B cell (primary cell): ENCODE results near the gene CYP27A1. TPM values are rescaled to one million over a fixed set of nuclear protein-coding genes. Genes with fewer than 3 reads are reported as not detected.

ENCODE experiments used
- ATAC-seq: fragments of 200-7000 bp; cut with Tn5 transposase; one replicate; pipeline ENCODE4 v1.10.0; 2021; ENCODE audit warnings: low read depth, mild to moderate bottlenecking, moderate number of reproducible peaks, moderate library complexity
- CTCF ChIA-PET: fragments of 350-600 bp; sonication (Branson Sonifier 250); formaldehyde crosslinking; loops from one replicate; lab custom pipeline; 2021; ENCODE audit warnings: antibody characterized with exemption, inconsistent platforms; lab: Charles Lee
- POLR2A ChIA-PET: fragments of 350-600 bp; sonication (Branson Sonifier 250); formaldehyde crosslinking; loops from one replicate; lab custom pipeline; 2021; ENCODE audit warnings: antibody characterized with exemption; lab: Charles Lee
- DNase-seq: peaks from one replicate; pipeline ENCODE4 v3.0.0; 2013
- H2AFZ ChIP-seq: 2 replicates; pipeline ENCODE4 v1.6.1; 2012; ENCODE audit warnings: mild to moderate bottlenecking, low read depth, low read length; ENCODE audit not compliant: insufficient read depth, poor library complexity, severe bottlenecking
- H3K27ac ChIP-seq, 2 donors: 1 replicate in 1 of 2; 2 replicates in 1 of 2; pipeline ENCODE4 v1.5.1; 2012 to 2013; ENCODE audit warnings: low read length in 2 of 2, mild to moderate bottlenecking in 2 of 2, moderate library complexity in 1 of 2
- H3K27me3 ChIP-seq, 4 experiments: fragments of 200-600 bp in 1 of 4; sonication (generic) in 1 of 4; replicated peaks in 1 of 4; 1 replicate in 2 of 4; 2 replicates in 2 of 4; pipeline versions ENCODE4 v1.6.1 to v1.7.0; 2013 to 2016; ENCODE audit warnings: low read length in 3 of 4, mild to moderate bottlenecking in 2 of 4, mixed read lengths in 1 of 4, moderate library complexity in 1 of 4; ENCODE audit not compliant: insufficient read depth in 4 of 4, control insufficient read depth in 3 of 4; ENCODE audit errors: control extremely low read depth in 1 of 4
- H3K36me3 ChIP-seq, 2 experiments: replicated peaks in 1 of 2; 1 replicate in 1 of 2; 2 replicates in 1 of 2; pipeline versions ENCODE4 v1.6.1 to v1.7.1; 2013; ENCODE audit warnings: low read length in 1 of 2; ENCODE audit not compliant: insufficient read depth in 2 of 2, control insufficient read depth in 1 of 2; ENCODE audit errors: control extremely low read depth in 1 of 2, extremely low read depth in 1 of 2
- H3K4me1 ChIP-seq, 2 donors: fragments of 200-600 bp in 1 of 2; sonication (generic) in 1 of 2; 1 replicate in 1 of 2; 2 replicates in 1 of 2; pipeline versions ENCODE4 v1.5.1 to v1.6.1; 2013 to 2017; ENCODE audit warnings: low read length in 2 of 2; ENCODE audit not compliant: control insufficient read depth in 2 of 2, insufficient read depth in 2 of 2
- H3K4me2 ChIP-seq: replicated peaks from 2 replicates; pipeline ENCODE3; 2012; ENCODE audit warnings: mild to moderate bottlenecking, low read depth, low read length; ENCODE audit not compliant: poor library complexity, severe bottlenecking
- H3K4me3 ChIP-seq, 5 experiments: fragments of 200-600 bp in 1 of 5; sonication (generic) in 1 of 5; 1 replicate in 3 of 5; 2 replicates in 2 of 5; pipeline versions ENCODE4 v1.5.1 to v1.7.0; 2011 to 2016; ENCODE audit warnings: low read length in 4 of 5, mild to moderate bottlenecking in 4 of 5, low read depth in 2 of 5, control low read depth in 1 of 5, moderate library complexity in 1 of 5; ENCODE audit not compliant: insufficient read depth in 1 of 5; ENCODE audit errors: control extremely low read depth in 1 of 5, extremely low read depth in 1 of 5
- H3K79me2 ChIP-seq: fragments of 200-600 bp; sonication (generic); one replicate; pipeline ENCODE4 v1.6.0; 2016; ENCODE audit warnings: low read length; ENCODE audit not compliant: control insufficient read depth, insufficient read depth
- H3K9ac ChIP-seq: fragments of 200-600 bp; sonication (generic); 2 replicates; pipeline ENCODE4 v1.6.1; 2017; ENCODE audit warnings: mild to moderate bottlenecking, low read length, moderate library complexity
- H3K9me3 ChIP-seq, 3 donors: one replicate each; pipeline versions ENCODE4 v1.6.1 to v1.7.1; 2013; ENCODE audit warnings: low read length in 2 of 3; ENCODE audit not compliant: control insufficient read depth in 2 of 3, insufficient read depth in 1 of 3; ENCODE audit errors: control extremely low read depth in 1 of 3
- H4K20me1 ChIP-seq: 2 replicates; pipeline ENCODE4 v1.6.0; 2012; ENCODE audit warnings: mild to moderate bottlenecking, low read length; ENCODE audit not compliant: insufficient read depth, control insufficient read depth, poor library complexity, severe bottlenecking
- H3K27ac Mint-ChIP-seq: one replicate; pipeline ENCODE4 v1.8.0; 2021; ENCODE audit warnings: mixed read lengths
- H3K27me3 Mint-ChIP-seq: one replicate; pipeline ENCODE4 v1.8.0; 2021; ENCODE audit warnings: mixed read lengths
- H3K4me1 Mint-ChIP-seq: one replicate; pipeline ENCODE4 v1.8.0; 2021; ENCODE audit warnings: mixed read lengths
- H3K4me3 Mint-ChIP-seq: one replicate; pipeline ENCODE4 v1.8.0; 2021; ENCODE audit warnings: mixed read lengths
- H3K9me3 Mint-ChIP-seq: one replicate; pipeline ENCODE4 v1.8.0; 2022; ENCODE audit warnings: mixed read lengths; ENCODE audit not compliant: insufficient read depth
- CTCF ChIP-seq: fragments of 200-600 bp; IDR thresholded peaks from one replicate; pipeline ENCODE4 v1.8.0; 2022; ENCODE audit warnings: antibody characterized with exemption, mild to moderate bottlenecking
- EZH2 ChIP-seq: IDR thresholded peaks from 2 replicates; pipeline ENCODE4 v1.6.1; 2012; ENCODE audit warnings: borderline replicate concordance, low read depth, mild to moderate bottlenecking, moderate library complexity, low read length; ENCODE audit not compliant: insufficient read depth, poor library complexity, severe bottlenecking
- WGBS: methylation state at CpG from one replicate; pipeline ENCODE4 v1.1.5; 2013; ENCODE audit warnings: missing lambda C conversion rate; ENCODE audit not compliant: insufficient coverage; 5-methylcytosine and 5-hydroxymethylcytosine counted together
- intact Hi-C: fragments of 100-400 bp; cut with micrococcal nuclease; formaldehyde crosslinking; loops from one replicate; pipeline ENCODE4 v1.10.0; 2022
- polyA plus RNA-seq: library from polyadenylated mRNA; depleted of rRNA; stranded (reverse); fragments of >200 nt; gene quantifications from 2 replicates; pipeline ENCODE4 v1.2.3, GENCODE V29; 2012
- total RNA-seq, 2 donors: library from RNA; stranded (reverse); fragments of 120-200 nt in 1 of 2; gene quantifications; 1 replicate in 1 of 2; 2 replicates in 1 of 2; pipeline versions ENCODE4 v1.2.3 to v1.2.4, GENCODE V29; 2013 to 2022

Gene CYP27A1
- total and polyA plus RNA-seq, 2 donors (not counting 1 experiment from before 2014, with no cell fraction given) = 0.39 to 1.1 TPM

GRCh38 chr2:218733171-218734021, 48.6 kb upstream of the CYP27A1 start:
- H3K9me3 Mint-ChIP-seq = no peaks in the 10 kb centered on the region
- no peak overlapping the region for H2AFZ ChIP-seq
- intact Hi-C loops = no loop called here
- ChIA-PET CTCF (no interaction called here), POLR2A (no interaction called here)
- H3K9me3 ChIP-seq = no peaks in the 10 kb centered on the region
- no peak overlapping the region for H3K4me3 Mint-ChIP-seq
- peaks cover 13% of the 10 kb centered on the region for H3K4me1 Mint-ChIP-seq
- no peak overlapping the region for H3K4me2 ChIP-seq
- H3K27ac Mint-ChIP-seq = no peak overlapping the region
- TF ChIP-seq CTCF (no peak), EZH2 (no peak)
- H3K27me3 ChIP-seq = no peaks in the 10 kb centered on the region
- peaks cover 4 to 15% of the 10 kb centered on the region in 2 experiments for H3K36me3 ChIP-seq
- H3K27me3 Mint-ChIP-seq = no peaks in the 10 kb centered on the region
- WGBS = 86% methylated on average over 1 of the region's 6 CpGs
- ATAC-seq = no peak
- peaks cover 4 to 6% of the 10 kb centered on the region in 2 donors for H3K4me1 ChIP-seq
- H3K9ac ChIP-seq = no peak overlapping the region
- DNase-seq = no peak
- H3K79me2 ChIP-seq = peaks cover 18% of the 10 kb centered on the region
- peaks cover 5% of the 10 kb centered on the region for H4K20me1 ChIP-seq
- H3K4me3 ChIP-seq = no peak overlapping the region
- H3K27ac ChIP-seq = no peak overlapping the region

GRCh38 chr2:218734190-218734975, 47.6 kb upstream of the CYP27A1 start:
- no peaks in the 10 kb centered on the region for H3K9me3 ChIP-seq
- Mint-ChIP-seq H3K4me3 (no peak overlapping the region), H3K27me3 (no peaks in the 10 kb centered on the region), H3K9me3 (no peaks in the 10 kb centered on the region), H3K27ac (peak overlapping the region; percentile 23), H3K4me1 (peaks cover 13% of the 10 kb centered on the region)
- H3K27me3 ChIP-seq = no peaks in the 10 kb centered on the region
- peaks cover 8% of the 10 kb centered on the region for H3K79me2 ChIP-seq
- ATAC-seq = no peak
- no peak for DNase-seq
- H3K4me2 ChIP-seq = no peak overlapping the region
- ChIA-PET CTCF (no interaction called here), POLR2A (no interaction called here)
- H2AFZ ChIP-seq = no peak overlapping the region
- no peak overlapping the region for H3K9ac ChIP-seq
- intact Hi-C loops = no loop called here
- no peak overlapping the region for H3K27ac ChIP-seq
- peaks cover 1 to 24% of the 10 kb centered on the region in 2 experiments for H3K36me3 ChIP-seq
- TF ChIP-seq EZH2 = no peak
- no peak for TF ChIP-seq CTCF
- peaks cover 5% of the 10 kb centered on the region for H4K20me1 ChIP-seq
- WGBS = 100% methylated on average over 3 of the region's 8 CpGs
- H3K4me1 ChIP-seq = peaks cover 4 to 6% of the 10 kb centered on the region in 2 donors
- no peak overlapping the region for H3K4me3 ChIP-seq
